Gastroesophageal sphincter (tissue), 3 donors: ENCODE measurements around the gene NAA10.

Experiments
- CTCF ChIP-seq, 4 experiments: fragments of 200-600 bp in 2 of 4; fragments of 450-650 bp in 2 of 4; sonication (generic) in 1 of 4; IDR thresholded peaks; one replicate each; pipeline ENCODE4 v1.5.1; 2017 to 2019; ENCODE audit warnings: antibody characterized with exemption in 4 of 4, mild to moderate bottlenecking in 2 of 4, moderate library complexity in 2 of 4
- POLR2A ChIP-seq, 2 donors: fragments of 450-650 bp; IDR thresholded peaks; one replicate each; pipeline ENCODE4 v1.6.1; 2017; ENCODE audit warnings: antibody characterized with exemption in 2 of 2, mild to moderate bottlenecking in 2 of 2, moderate library complexity in 1 of 2
- POLR2AphosphoS5 ChIP-seq: sonication (generic); formaldehyde crosslinking; IDR thresholded peaks from one replicate; pipeline ENCODE4 v1.6.1; 2017; ENCODE audit warnings: antibody characterized with exemption

- TF ChIP-seq CTCF (IDR thresholded peaks at IDR 0.05) (no peak), POLR2A (IDR thresholded peaks at IDR 0.05) (no peak), POLR2AphosphoS5 (no peak)
Measured at GRCh38 chrX:153964105-153964504, 29.3 kb upstream of the NAA10 start.
